Colonic mucosa (tissue), 4 donors: ENCODE measurements around the gene EPB41L2. TPM values are rescaled to one million over a fixed set of nuclear protein-coding genes. Genes with fewer than 3 reads are reported as not detected.
"Not testable (repeated sequence)": the region's sequence is repeated elsewhere in the genome, so short reads cannot be mapped to it uniquely, and the experiment has no call there.

Experiments
- DNase-seq: peaks from one replicate; pipeline ENCODE4 v3.0.0-alpha.2; 2020
- H3K27ac ChIP-seq: fragments of 200-600 bp; one replicate; pipeline ENCODE4 v1.8.0; 2021
- H3K27me3 ChIP-seq: fragments of 200-600 bp; one replicate; pipeline ENCODE4 v1.8.0; 2021
- H3K36me3 ChIP-seq: fragments of 200-600 bp; one replicate; pipeline ENCODE4 v1.8.0; 2021
- H3K4me1 ChIP-seq: fragments of 200-600 bp; one replicate; pipeline ENCODE4 v1.8.0; 2021; ENCODE audit warnings: mild to moderate bottlenecking
- H3K4me3 ChIP-seq: fragments of 200-600 bp; one replicate; pipeline ENCODE4 v1.8.0; 2021
- H3K9ac ChIP-seq, 2 donors: one replicate each; pipeline ENCODE4 v1.7.0; 2013; ENCODE audit warnings: control low read depth in 2 of 2, low read depth in 2 of 2, low read length in 2 of 2
- H3K9me3 ChIP-seq: fragments of 200-600 bp; one replicate; pipeline ENCODE4 v1.8.0; 2021
- intact Hi-C: fragments of 100-400 bp; cut with DNase I; formaldehyde crosslinking; loops from one replicate; pipeline ENCODE4 v1.14.1; 2022
- total RNA-seq, 2 donors: library from RNA; stranded (reverse); fragmentation: NEBNext Ultra II Directional in 1 of 2; extraction: Animal tissue kit (Norgen Biotek cat#: 25700) in 1 of 2; gene quantifications; one replicate each; pipeline ENCODE4 v1.2.1, GENCODE V29; 2021
- TF ChIP-seq, protein P1 (sequence below): fragments of 200-600 bp; IDR thresholded peaks from one replicate; pipeline ENCODE4 v1.8.0; 2022; ENCODE audit warnings: antibody characterized with exemption, mild to moderate bottlenecking
- donor health status: healthy.
- donor health status: DM: no; HTN: no; CAD: no.
- donor health status: DM: no; HTN: no; CAD: no.

EPB41L2 gene
- total RNA-seq, 2 donors from 2014 or later, result 106 to 113 TPM

DNA sequence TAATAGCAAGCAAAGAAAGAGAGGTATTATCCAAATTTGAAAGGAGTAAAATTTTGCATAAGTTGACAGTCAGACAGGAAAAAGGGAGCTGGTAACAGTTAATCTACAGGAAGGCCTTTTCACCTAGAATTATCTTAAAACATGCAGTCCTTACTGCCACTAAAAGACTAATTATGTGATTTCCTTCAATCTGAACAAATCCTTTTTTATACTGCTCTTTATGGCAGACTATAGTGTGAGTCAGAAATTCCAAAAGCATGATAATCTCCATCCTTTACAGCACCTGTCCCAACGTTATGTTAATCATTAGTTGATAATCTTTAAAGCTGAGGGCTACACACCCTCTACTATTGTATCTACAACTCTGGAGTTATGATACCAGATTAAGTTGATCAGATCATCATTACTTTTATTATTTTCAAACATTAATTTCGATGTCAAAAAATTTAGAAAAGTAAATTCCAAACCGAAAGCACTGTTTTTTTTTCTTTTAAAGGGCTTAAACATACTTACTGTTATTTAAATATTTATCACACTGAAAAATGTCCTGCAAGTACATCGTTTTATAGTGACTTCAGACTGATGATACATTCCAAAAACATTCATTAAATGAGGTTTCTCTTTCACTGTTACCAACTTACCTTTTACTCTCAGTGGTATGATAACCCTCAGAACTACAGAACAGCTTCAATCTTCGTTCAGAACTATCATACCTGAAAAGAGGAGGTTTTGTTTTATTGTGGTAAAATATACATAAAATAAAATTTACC, 39.1 kb upstream of the EPB41L2 start:
- H3K27me3 ChIP-seq, result no peaks in the 10 kb centered on the region
- TF ChIP-seq, protein P1, sequence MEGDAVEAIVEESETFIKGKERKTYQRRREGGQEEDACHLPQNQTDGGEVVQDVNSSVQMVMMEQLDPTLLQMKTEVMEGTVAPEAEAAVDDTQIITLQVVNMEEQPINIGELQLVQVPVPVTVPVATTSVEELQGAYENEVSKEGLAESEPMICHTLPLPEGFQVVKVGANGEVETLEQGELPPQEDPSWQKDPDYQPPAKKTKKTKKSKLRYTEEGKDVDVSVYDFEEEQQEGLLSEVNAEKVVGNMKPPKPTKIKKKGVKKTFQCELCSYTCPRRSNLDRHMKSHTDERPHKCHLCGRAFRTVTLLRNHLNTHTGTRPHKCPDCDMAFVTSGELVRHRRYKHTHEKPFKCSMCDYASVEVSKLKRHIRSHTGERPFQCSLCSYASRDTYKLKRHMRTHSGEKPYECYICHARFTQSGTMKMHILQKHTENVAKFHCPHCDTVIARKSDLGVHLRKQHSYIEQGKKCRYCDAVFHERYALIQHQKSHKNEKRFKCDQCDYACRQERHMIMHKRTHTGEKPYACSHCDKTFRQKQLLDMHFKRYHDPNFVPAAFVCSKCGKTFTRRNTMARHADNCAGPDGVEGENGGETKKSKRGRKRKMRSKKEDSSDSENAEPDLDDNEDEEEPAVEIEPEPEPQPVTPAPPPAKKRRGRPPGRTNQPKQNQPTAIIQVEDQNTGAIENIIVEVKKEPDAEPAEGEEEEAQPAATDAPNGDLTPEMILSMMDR, result no peak
- intact Hi-C loops, result no loop called here
- H3K27ac ChIP-seq, result no peak overlapping the region
- H3K4me3 ChIP-seq, result no peak overlapping the region
- no peaks in the 10 kb centered on the region for H3K4me1 ChIP-seq
- H3K9me3 ChIP-seq, result no peaks in the 10 kb centered on the region
- no peaks in the 10 kb centered on the region for H3K36me3 ChIP-seq
- DNase-seq, result no peak
- H3K9ac ChIP-seq, result no peak overlapping the region

DNA sequence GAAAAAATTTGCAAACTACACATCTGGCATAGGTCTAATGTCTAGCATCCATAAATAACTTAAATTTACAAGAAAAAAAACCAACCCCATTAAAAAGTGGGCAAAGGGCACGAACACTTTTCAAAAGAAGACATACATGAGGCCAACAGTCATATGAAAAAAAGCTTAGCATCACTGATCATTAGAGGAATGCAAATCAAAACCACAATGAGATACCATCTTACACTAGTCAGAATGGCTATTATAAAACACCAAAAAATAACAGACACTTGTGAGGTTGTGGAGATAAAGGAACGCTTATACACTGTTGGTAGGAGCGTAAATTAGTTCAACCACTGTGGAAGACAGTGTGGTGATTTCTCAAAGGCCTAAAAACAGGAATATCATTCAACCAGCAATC, 33.7 kb upstream of the EPB41L2 start:
- no peaks in the 10 kb centered on the region for H3K9me3 ChIP-seq
- no peak overlapping the region for H3K27ac ChIP-seq
- intact Hi-C loops, result no loop called here
- TF ChIP-seq, protein P1, result no peak
- H3K4me3 ChIP-seq, result no peak overlapping the region
- no peaks in the 10 kb centered on the region for H3K4me1 ChIP-seq
- no peak overlapping the region for H3K9ac ChIP-seq
- no peaks in the 10 kb centered on the region for H3K36me3 ChIP-seq
- no peak for DNase-seq
- H3K27me3 ChIP-seq, result no peaks in the 10 kb centered on the region

DNA sequence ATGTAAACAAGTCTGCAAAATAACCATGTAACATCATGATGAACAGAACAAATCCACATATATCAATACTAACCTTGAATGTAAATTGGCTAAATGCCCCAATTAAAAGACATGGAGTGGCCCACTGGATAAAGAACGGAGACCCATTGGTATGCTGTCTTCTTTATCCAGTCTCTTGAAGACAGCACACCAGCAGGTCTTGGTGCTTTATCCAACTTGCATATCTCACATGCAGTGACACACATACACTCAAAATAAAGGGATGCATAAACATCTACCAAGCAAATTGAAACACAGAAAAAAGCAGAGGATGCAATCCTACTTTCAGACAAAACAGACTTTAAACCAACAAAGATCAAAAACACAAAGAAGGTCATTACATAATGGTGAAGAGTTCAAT, 30.3 kb upstream of the EPB41L2 start:
- Histone ChIP-seq H3K9ac (no peak overlapping the region), H3K4me3 (no peak overlapping the region), H3K27ac (no peak overlapping the region), H3K9me3 (no peaks in the 10 kb centered on the region), H3K27me3 (no peaks in the 10 kb centered on the region), H3K4me1 (no peaks in the 10 kb centered on the region), H3K36me3 (no peaks in the 10 kb centered on the region)
- TF ChIP-seq, protein P1, result no peak
- no peak for DNase-seq
- intact Hi-C loops, result no loop called here

DNA sequence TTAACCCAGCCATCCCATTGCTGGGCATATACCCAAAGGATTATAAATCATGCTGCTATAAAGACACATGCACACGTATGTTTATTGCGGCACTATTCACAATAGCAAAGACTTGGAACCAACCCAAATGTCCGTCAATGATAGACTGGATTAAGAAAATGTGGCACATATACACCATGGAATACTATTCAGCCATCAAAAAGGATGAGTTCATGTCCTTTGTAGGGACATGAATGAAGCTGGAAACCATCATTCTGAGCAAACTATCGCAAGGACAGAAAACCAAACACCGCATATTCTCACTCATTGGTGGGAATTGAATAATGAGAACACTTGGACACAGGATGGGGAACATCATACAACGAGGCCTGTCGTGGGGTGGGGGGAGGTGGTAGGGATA, 28.9 kb upstream of the EPB41L2 start:
- H3K27ac ChIP-seq, H3K9me3 ChIP-seq, H3K4me3 ChIP-seq, intact Hi-C loops, H3K36me3 ChIP-seq, H3K9ac ChIP-seq, H3K27me3 ChIP-seq, H3K4me1 ChIP-seq, DNase-seq: not testable (repeated sequence)

DNA sequence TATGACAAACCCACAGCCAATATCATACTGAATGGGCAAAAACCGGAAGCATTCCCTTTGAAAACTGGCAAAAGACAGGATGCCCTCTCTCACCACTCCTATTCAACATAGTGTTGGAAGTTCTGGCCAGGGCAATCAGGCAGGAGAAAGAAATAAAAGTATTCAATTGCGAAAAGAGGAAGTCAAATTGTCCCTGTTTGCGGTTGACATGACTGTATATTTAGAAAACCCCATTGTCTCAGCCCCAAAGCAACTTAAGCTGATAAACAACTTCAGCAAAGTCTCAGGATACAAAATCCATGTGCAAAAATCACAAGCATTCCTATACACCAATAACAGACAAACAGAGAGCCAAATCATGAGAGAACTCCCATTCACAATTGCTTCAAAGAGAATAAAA, 27.3 kb upstream of the EPB41L2 start:
- H3K27me3 ChIP-seq, H3K9ac ChIP-seq, H3K4me3 ChIP-seq, H3K27ac ChIP-seq, H3K36me3 ChIP-seq, intact Hi-C loops, H3K4me1 ChIP-seq, DNase-seq, H3K9me3 ChIP-seq: not testable (repeated sequence)

DNA sequence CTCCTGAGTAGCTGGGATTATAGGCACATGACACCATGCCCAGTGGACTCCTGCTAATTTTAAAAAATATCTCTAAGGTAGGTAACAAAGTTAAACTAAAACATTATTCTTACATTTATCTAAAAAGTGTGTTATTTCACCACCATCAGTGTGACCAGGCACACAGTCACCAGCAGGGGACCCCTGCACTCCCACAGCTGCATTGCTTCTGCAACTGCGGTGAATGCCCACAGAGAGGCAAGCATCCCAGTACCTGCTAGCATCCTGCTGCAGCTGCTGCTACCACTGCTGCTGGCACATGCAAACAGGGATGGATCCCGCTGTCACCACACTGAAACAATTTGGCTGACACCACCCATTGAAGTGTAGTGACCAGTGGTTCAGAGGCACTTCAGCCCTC, 21.9 kb upstream of the EPB41L2 start:
- TF ChIP-seq, protein P1, result no peak
- Histone ChIP-seq H3K36me3 (no peaks in the 10 kb centered on the region), H3K27me3 (no peaks in the 10 kb centered on the region), H3K9me3 (no peaks in the 10 kb centered on the region), H3K4me1 (no peaks in the 10 kb centered on the region), H3K4me3 (no peak overlapping the region), H3K9ac (no peak overlapping the region), H3K27ac (no peak overlapping the region)
- no peak for DNase-seq
- intact Hi-C loops, result no loop called here
